Thyroid gland (tissue), 4 donors: ENCODE data around the gene NUDT1. TPM values are rescaled to one million over a fixed set of nuclear protein-coding genes. Genes with fewer than 3 reads are reported as not detected.

Source experiments
- DNase-seq, 2 donors: peaks; one replicate each; pipeline ENCODE4 v3.0.0-alpha.2; 2019
- H3K27ac ChIP-seq, 3 donors: fragments of 200-600 bp; sonication (generic); 1 replicate in 2 of 3; 2 replicates in 1 of 3; pipeline ENCODE4 v1.5.1; 2016 to 2019; ENCODE audit warnings: mild to moderate bottlenecking in 1 of 3, moderate library complexity in 1 of 3
- H3K27me3 ChIP-seq: fragments of 200-600 bp; sonication (generic); one replicate; pipeline ENCODE4 v1.5.1; 2019
- H3K36me3 ChIP-seq, 2 donors: fragments of 200-600 bp; sonication (generic); one replicate each; pipeline ENCODE4 v1.5.1; 2016 to 2019
- H3K4me1 ChIP-seq, 2 donors: fragments of 200-600 bp; sonication (generic); one replicate each; pipeline ENCODE4 v1.5.1; 2017 to 2019
- H3K4me3 ChIP-seq, 3 donors: fragments of 200-600 bp; sonication (generic); replicated peaks in 1 of 3; 1 replicate in 2 of 3; 2 replicates in 1 of 3; pipeline ENCODE4 v1.5.1; 2016; ENCODE audit warnings: mild to moderate bottlenecking in 1 of 3
- H3K9me3 ChIP-seq: fragments of 200-600 bp; sonication (generic); one replicate; pipeline ENCODE4 v1.5.1; 2017
- CTCF ChIP-seq, 6 experiments: fragments of 200-600 bp in 3 of 6; fragments of 450-650 bp in 3 of 6; sonication (generic) in 3 of 6; IDR thresholded peaks; one replicate each; pipeline ENCODE4 v1.5.1; 2016 to 2019; ENCODE audit warnings: antibody characterized with exemption in 6 of 6, mild to moderate bottlenecking in 2 of 6, inconsistent platforms in 1 of 6, moderate library complexity in 1 of 6
- POLR2A ChIP-seq, 2 donors: fragments of 450-650 bp; IDR thresholded peaks; one replicate each; pipeline ENCODE4 v1.6.1; 2017; ENCODE audit warnings: antibody characterized with exemption in 2 of 2, mild to moderate bottlenecking in 2 of 2, moderate library complexity in 1 of 2
- WGBS, 2 donors: methylation state at CpG; one replicate each; pipeline ENCODE4 v1.1.5; 2017; 5-methylcytosine and 5-hydroxymethylcytosine counted together
- intact Hi-C: fragments of 100-400 bp; cut with DNase I; formaldehyde crosslinking; loops from one replicate; pipeline ENCODE4 v1.15.1; 2023
- total RNA-seq, 4 donors: library from RNA; depleted of rRNA; stranded (reverse); fragments of >200 nt; gene quantifications; one replicate each; pipeline ENCODE4 v1.2.3, GENCODE V29; 2016

The NUDT1 gene
- total RNA-seq, 4 donors from 2014 or later, result 7.0 to 11.9 (median 9.8) TPM

GRCh38 chr7:2214636-2215035 lies 27.4 kb upstream of the NUDT1 start:
- 95% methylated on average over 9 of the region's 9 CpGs for WGBS, 2 donors
- intact Hi-C loops, result no loop called here
- no peak for TF ChIP-seq POLR2A (IDR thresholded peaks at IDR 0.05)
- no peak for TF ChIP-seq CTCF (IDR thresholded peaks at IDR 0.05)

GRCh38 chr7:2215851-2216250 lies 26.2 kb upstream of the NUDT1 start:
- Histone ChIP-seq H3K4me1 (no peaks in the 10 kb centered on the region), H3K27me3 (no peaks in the 10 kb centered on the region), H3K4me3 (no peak overlapping the region), H3K36me3 (peaks cover 31 to 49% of the 10 kb centered on the region in 2 donors), H3K9me3 (no peaks in the 10 kb centered on the region), H3K27ac (no peak overlapping the region)
- DNase-seq, result no peak
- WGBS, 2 donors, result 93 to 97% methylated on average over 15 to 17 of the region's 17 CpGs
- intact Hi-C loops, result no loop called here
- TF ChIP-seq POLR2A (IDR thresholded peaks at IDR 0.05) (no peak), CTCF (IDR thresholded peaks at IDR 0.05) (no peak)

More at GRCh38 chr7:2214636-2215035, 27.4 kb upstream of the NUDT1 start:
- H3K9me3 ChIP-seq, result no peaks in the 10 kb centered on the region
- H3K36me3 ChIP-seq, result peaks cover 31 to 49% of the 10 kb centered on the region in 2 donors
- H3K27ac ChIP-seq, result no peak overlapping the region
- H3K27me3 ChIP-seq, result no peaks in the 10 kb centered on the region
- no peak overlapping the region for H3K4me3 ChIP-seq
- no peak for DNase-seq
- no peaks in the 10 kb centered on the region for H3K4me1 ChIP-seq

DNA sequence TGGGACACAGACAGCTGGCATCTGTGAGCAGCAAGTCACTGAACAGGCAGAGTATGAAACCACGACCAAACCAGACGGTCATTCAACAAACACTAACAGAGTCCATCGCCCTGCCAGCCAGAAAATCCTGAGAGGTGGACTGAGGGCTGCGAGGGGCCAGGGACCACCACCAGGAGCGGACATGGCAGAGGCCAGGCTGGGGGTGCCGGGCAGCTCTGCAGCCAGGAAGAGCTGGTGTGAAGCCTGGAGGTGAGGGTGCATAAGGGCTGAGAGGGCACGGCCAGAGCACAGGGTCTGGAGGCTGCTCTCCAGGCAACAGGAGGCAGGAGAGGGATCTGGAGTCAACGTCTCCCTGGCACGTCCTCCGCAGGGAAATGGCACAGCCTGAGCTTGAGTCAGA lies 24.8 kb upstream of the NUDT1 start:
- no peak for DNase-seq
- WGBS, 2 donors, result 89 to 95% methylated on average over 8 to 10 of the region's 10 CpGs
- intact Hi-C loops, result no loop called here
- no peaks in the 10 kb centered on the region for H3K9me3 ChIP-seq
- H3K27me3 ChIP-seq, result no peaks in the 10 kb centered on the region
- no peak overlapping the region for H3K4me3 ChIP-seq
- H3K36me3 ChIP-seq, result peaks cover 34 to 49% of the 10 kb centered on the region in 2 donors
- no peaks in the 10 kb centered on the region for H3K4me1 ChIP-seq
- no peak overlapping the region for H3K27ac ChIP-seq
- TF ChIP-seq POLR2A (IDR thresholded peaks at IDR 0.05) (no peak), CTCF (IDR thresholded peaks at IDR 0.05) (no peak)

GRCh38 chr7:2217716-2218443 lies 24.1 kb upstream of the NUDT1 start:
- Histone ChIP-seq H3K36me3 (peaks cover 30 to 46% of the 10 kb centered on the region in 2 donors), H3K4me3 (no peak overlapping the region), H3K9me3 (no peaks in the 10 kb centered on the region), H3K4me1 (no peaks in the 10 kb centered on the region), H3K27ac (no peak overlapping the region), H3K27me3 (no peaks in the 10 kb centered on the region)
- intact Hi-C loops, result no loop called here
- no peak for DNase-seq
- 91 to 95% methylated on average over 13 to 15 of the region's 19 CpGs for WGBS, 2 donors
- TF ChIP-seq POLR2A (IDR thresholded peaks at IDR 0.05), result no peak
- TF ChIP-seq CTCF (IDR thresholded peaks at IDR 0.05), result no peak

DNA sequence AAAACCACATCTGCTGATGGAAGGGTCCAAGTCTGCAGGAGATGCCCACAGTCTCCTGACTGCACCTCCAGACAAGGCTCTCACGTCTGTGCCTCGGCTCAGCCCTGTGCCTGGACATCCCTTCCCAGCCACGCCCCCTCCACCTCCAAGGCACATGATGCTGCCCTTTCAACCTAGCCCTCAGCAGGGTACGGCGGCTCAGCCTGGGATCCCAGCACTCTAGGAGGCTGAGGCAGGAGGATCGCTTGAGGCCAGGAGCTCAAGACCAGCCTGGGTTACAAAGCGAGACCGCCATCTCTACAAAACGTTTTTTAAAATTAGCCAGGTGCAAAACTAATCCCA lies 23.6 kb upstream of the NUDT1 start:
- no peak overlapping the region for H3K4me3 ChIP-seq
- no peaks in the 10 kb centered on the region for H3K27me3 ChIP-seq
- no peak for DNase-seq
- H3K9me3 ChIP-seq, result no peaks in the 10 kb centered on the region
- peaks cover 0 to under 1% of the 10 kb centered on the region in 2 donors for H3K4me1 ChIP-seq
- no peak overlapping the region for H3K27ac ChIP-seq
- WGBS, 2 donors, result 92 to 95% methylated on average over 6 to 9 of the region's 9 CpGs
- intact Hi-C loops, result no loop called here
- TF ChIP-seq CTCF (IDR thresholded peaks at IDR 0.05) (no peak), POLR2A (IDR thresholded peaks at IDR 0.05) (no peak)
- H3K36me3 ChIP-seq, result peaks cover 28 to 43% of the 10 kb centered on the region in 2 donors
